ENCODE results near the gene ZNF516. TPM values are rescaled to one million over a fixed set of nuclear protein-coding genes. Genes with fewer than 3 reads are reported as not detected.
A peak's percentile ranks its signal among the peaks of the same experiment; 100 is the strongest.

The ZNF516 gene
- total and polyA plus RNA-seq, 9 donors, result 13.5 to 110 (median 95.2) TPM

DNA sequence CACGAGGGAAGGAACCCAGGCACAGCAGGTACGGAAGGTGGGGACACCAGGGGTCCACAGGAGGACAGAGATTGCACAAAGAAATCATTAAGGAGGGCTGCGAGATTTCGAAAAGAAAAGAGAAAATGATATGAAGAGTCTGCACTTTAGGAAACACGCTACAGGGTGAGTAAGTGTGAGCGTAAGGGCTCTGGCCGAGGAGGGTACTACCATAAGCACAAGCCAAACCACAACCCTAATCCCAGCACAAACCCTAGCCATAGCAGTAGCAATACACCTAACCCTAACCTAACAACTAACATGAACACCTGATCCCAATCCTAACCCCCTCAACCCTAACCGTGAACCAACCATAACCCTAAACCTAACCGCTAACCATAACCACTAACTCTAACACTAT is 104.0 kb downstream of the ZNF516 start:
- no peaks in the 10 kb centered on the region for H3K27me3 ChIP-seq
- intact Hi-C loops (cut with DNase I), result loop anchor here in 2 of 4 donors (2.0 to 5.0 kb wide), 2 partner anchors 22 to 321 kb away; no protein-coding TSS in a partner anchor
- no peak overlapping the region for H3K27ac ChIP-seq
- DNase-seq, result no peak
- 79 to 89% (median 86%) methylated on average over 9 of the region's 9 CpGs for WGBS, 3 donors
- H3K4me3 ChIP-seq, result no peak overlapping the region
- H3K36me3 ChIP-seq, result no peaks in the 10 kb centered on the region
- H3K9me3 ChIP-seq, result no peaks in the 10 kb centered on the region
- no peak for TF ChIP-seq POLR2A (IDR thresholded peaks at IDR 0.05)
- TF ChIP-seq EP300 (IDR thresholded peaks at IDR 0.05), result no peak
- TF ChIP-seq, protein P1, sequence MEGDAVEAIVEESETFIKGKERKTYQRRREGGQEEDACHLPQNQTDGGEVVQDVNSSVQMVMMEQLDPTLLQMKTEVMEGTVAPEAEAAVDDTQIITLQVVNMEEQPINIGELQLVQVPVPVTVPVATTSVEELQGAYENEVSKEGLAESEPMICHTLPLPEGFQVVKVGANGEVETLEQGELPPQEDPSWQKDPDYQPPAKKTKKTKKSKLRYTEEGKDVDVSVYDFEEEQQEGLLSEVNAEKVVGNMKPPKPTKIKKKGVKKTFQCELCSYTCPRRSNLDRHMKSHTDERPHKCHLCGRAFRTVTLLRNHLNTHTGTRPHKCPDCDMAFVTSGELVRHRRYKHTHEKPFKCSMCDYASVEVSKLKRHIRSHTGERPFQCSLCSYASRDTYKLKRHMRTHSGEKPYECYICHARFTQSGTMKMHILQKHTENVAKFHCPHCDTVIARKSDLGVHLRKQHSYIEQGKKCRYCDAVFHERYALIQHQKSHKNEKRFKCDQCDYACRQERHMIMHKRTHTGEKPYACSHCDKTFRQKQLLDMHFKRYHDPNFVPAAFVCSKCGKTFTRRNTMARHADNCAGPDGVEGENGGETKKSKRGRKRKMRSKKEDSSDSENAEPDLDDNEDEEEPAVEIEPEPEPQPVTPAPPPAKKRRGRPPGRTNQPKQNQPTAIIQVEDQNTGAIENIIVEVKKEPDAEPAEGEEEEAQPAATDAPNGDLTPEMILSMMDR (IDR thresholded peaks at IDR 0.05), result no peak
- peaks cover 28% of the 10 kb centered on the region for H3K4me1 ChIP-seq (ENCODE audit: insufficient read depth)

DNA sequence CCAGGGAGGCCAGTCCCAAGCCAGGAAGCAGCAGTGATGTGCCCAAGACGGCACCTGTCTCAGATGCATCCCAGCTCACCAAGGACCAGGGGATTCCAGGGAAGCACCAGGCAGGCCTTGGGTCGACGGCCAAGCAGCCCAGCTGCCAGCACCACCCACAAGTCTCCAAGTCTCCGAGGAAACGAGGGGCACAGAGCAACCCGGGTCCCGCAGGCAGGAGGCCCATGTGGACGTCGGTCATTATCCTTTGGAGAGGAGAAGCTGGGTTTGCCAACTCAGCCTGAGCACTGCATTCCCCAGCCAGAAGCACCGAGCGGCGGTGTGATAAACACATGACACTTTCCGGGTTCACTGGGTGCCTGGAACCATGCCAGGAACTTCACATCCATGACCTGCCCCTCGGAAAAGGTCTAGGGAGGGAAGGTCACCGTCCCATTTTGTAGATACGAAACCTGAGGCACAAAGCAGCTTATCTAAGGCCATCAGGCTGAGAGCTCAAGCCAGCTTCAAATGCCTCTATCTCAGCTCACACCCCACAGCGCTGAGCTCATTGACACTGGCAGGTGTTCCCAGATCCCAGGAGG is 104.5 kb downstream of the ZNF516 start:
- H3K27ac ChIP-seq, result peak overlapping the region in 1 of 2 donors; percentile 35

DNA sequence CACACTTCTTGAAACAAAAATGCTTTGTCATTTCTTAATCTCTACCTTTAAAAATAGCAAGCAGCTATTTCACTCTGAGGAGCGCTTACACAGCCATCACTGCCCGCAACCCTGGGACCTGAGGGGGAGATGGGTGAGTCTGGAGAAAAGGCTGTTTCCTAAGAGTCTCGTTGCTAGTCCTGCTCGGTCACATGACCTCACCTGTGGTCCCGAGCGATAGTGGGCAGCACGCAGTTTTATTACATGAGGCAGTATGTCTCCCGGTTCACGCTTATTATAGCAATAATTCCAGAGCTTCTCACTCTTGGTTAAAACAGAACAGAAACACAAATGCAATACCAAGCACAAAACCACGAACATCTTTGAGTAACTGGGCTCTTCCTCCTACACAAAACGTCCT is 105.3 kb downstream of the ZNF516 start:
- peak in 3 of 5 donors; percentile 19 to 24 (median 23) for DNase-seq
- no peaks in the 10 kb centered on the region for H3K9me3 ChIP-seq
- TF ChIP-seq POLR2A (IDR thresholded peaks at IDR 0.05) (no peak), EP300 (IDR thresholded peaks at IDR 0.05) (no peak)
- TF ChIP-seq, protein P1 (IDR thresholded peaks at IDR 0.05), result no peak
- peaks cover 33% of the 10 kb centered on the region for H3K4me1 ChIP-seq (ENCODE audit: insufficient read depth)
- H3K27me3 ChIP-seq, result no peaks in the 10 kb centered on the region
- H3K36me3 ChIP-seq, result no peaks in the 10 kb centered on the region
- intact Hi-C loops (cut with DNase I), result loop anchor here in 2 of 4 donors (2.0 to 5.0 kb wide), 2 partner anchors 21 to 323 kb away; no protein-coding TSS in a partner anchor
- no peak overlapping the region for H3K4me3 ChIP-seq
- 11 to 41% (median 12%) methylated on average over 11 of the region's 11 CpGs for WGBS, 3 donors
- H3K27ac ChIP-seq, result peak overlapping the region in 1 of 2 donors; percentile 35

More for the DNA sequence above, 104.5 kb downstream of the ZNF516 start:
- Histone ChIP-seq H3K36me3 (no peaks in the 10 kb centered on the region), H3K4me3 (no peak overlapping the region), H3K4me1 (ENCODE audit: insufficient read depth) (peaks cover 28% of the 10 kb centered on the region), H3K27me3 (no peaks in the 10 kb centered on the region), H3K9me3 (no peaks in the 10 kb centered on the region)
- intact Hi-C loops (cut with DNase I), result loop anchor here in 2 of 4 donors (2.0 to 5.0 kb wide), 2 partner anchors 22 to 322 kb away; no protein-coding TSS in a partner anchor
- DNase-seq, result peak in 1 of 5 donors; percentile 52
- no peak for TF ChIP-seq EP300 (IDR thresholded peaks at IDR 0.05)
- TF ChIP-seq POLR2A (IDR thresholded peaks at IDR 0.05), result no peak
- TF ChIP-seq, protein P1 (IDR thresholded peaks at IDR 0.05), result no peak
- 26 to 58% (median 50%) methylated on average over 16 to 17 of the region's 17 CpGs for WGBS, 3 donors

DNA sequence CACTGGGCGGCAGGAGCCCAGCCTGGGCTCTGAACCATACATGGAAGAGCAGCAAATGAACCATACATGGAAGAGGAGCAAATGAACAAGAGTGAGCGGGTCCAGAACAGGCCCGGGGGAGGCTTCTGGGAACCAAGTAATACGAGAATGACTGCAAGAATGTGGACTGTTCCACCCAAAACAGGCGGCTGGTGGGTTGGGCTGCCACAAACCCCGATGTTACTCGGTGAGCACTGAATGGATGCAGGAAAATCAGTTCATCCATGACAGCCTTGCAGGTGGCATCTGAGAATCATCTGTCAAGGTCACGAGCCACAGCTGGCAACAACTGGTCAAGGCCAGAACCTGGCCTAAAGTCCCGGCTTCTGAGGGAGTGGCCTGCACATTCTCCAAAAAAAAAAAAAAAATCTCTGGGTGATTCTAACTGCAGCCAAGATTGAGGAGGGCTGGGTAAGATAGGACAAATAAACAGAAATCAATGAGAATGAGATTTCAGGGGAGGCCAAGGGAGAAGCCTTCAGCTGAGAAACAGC is 106.1 kb downstream of the ZNF516 start:
- Histone ChIP-seq H3K27me3 (no peaks in the 10 kb centered on the region), H3K4me3 (no peak overlapping the region), H3K36me3 (no peaks in the 10 kb centered on the region), H3K27ac (peak overlapping the region in 1 of 2 donors; percentile 35), H3K9me3 (no peaks in the 10 kb centered on the region), H3K4me1 (ENCODE audit: insufficient read depth) (peaks cover 33% of the 10 kb centered on the region)
- TF ChIP-seq EP300 (IDR thresholded peaks at IDR 0.05) (no peak), POLR2A (IDR thresholded peaks at IDR 0.05) (no peak)
- TF ChIP-seq, protein P1 (IDR thresholded peaks at IDR 0.05), result no peak
- WGBS, 3 donors, result 17 to 34% (median 21%) methylated on average over 9 of the region's 9 CpGs
- intact Hi-C loops (cut with DNase I), result no loop called here
- peak in 4 of 5 donors; percentile 50 to 68 (median 56) for DNase-seq
